Lower leg skin (tissue), 4 donors: ENCODE data around the gene ISCA1. TPM values are rescaled to one million over a fixed set of nuclear protein-coding genes. Genes with fewer than 3 reads are reported as not detected.

Experiments
- DNase-seq, 2 donors: peaks; one replicate each; pipeline ENCODE4 v3.0.0-alpha.2; 2019; ENCODE audit warnings: low spot score in 2 of 2
- H3K4me3 ChIP-seq: fragments of 200-600 bp; sonication (generic); 2 replicates; pipeline ENCODE4 v1.5.1; 2017; ENCODE audit warnings: mild to moderate bottlenecking, low read depth; ENCODE audit not compliant: poor library complexity, severe bottlenecking
- CTCF ChIP-seq, 3 donors: fragments of 450-650 bp; IDR thresholded peaks; one replicate each; pipeline ENCODE4 v1.5.1; 2016; ENCODE audit warnings: antibody characterized with exemption in 3 of 3, mild to moderate bottlenecking in 3 of 3, moderate library complexity in 2 of 3
- POLR2A ChIP-seq, 2 donors: fragments of 450-650 bp; IDR thresholded peaks; one replicate each; pipeline ENCODE4 v1.6.1; 2016 to 2017; ENCODE audit warnings: antibody characterized with exemption in 2 of 2, mild to moderate bottlenecking in 1 of 2, moderate library complexity in 1 of 2
- WGBS, 2 donors: methylation state at CpG; one replicate each; pipeline ENCODE4 v1.1.5; 2018; 5-methylcytosine and 5-hydroxymethylcytosine counted together
- intact Hi-C: fragments of 100-400 bp; cut with DNase I; formaldehyde crosslinking; loops from one replicate; pipeline ENCODE4 v1.15.0; 2023; ENCODE audit warnings: low total_unique reads
- total RNA-seq, 4 donors: library from RNA; depleted of rRNA; stranded (reverse); fragments of >200 nt; gene quantifications; one replicate each; pipeline ENCODE4 v1.1.0, GENCODE V29; 2016

Gene ISCA1
- total RNA-seq, 4 donors from 2014 or later, result 24.1 to 36.1 (median 27.6) TPM

GRCh38 chr9:86281593-86282076 lies 703 bp downstream of the ISCA1 start:
- TF ChIP-seq CTCF (IDR thresholded peaks at IDR 0.05) (no peak), POLR2A (IDR thresholded peaks at IDR 0.05) (no peak)
- no peak for DNase-seq
- WGBS, 2 donors, result 0 to 1% methylated on average over 5 to 20 of the region's 31 CpGs
- H3K4me3 ChIP-seq, result peak overlapping the region; percentile 87
- intact Hi-C loops, result no loop called here

GRCh38 chr9:86280580-86280979 lies 1.8 kb downstream of the ISCA1 start:
- no peak overlapping the region for H3K4me3 ChIP-seq
- DNase-seq, result no peak
- intact Hi-C loops, result no loop called here
- TF ChIP-seq CTCF (IDR thresholded peaks at IDR 0.05) (no peak), POLR2A (IDR thresholded peaks at IDR 0.05) (no peak)
- 90 to 96% methylated on average over 7 of the region's 7 CpGs for WGBS, 2 donors

- intact Hi-C loops, result no loop called here
- no peak overlapping the region for H3K4me3 ChIP-seq
- WGBS, 2 donors, result 95 to 97% methylated on average over 3 of the region's 3 CpGs
- DNase-seq, result no peak
- TF ChIP-seq POLR2A (IDR thresholded peaks at IDR 0.05), result no peak
- TF ChIP-seq CTCF (IDR thresholded peaks at IDR 0.05), result no peak
These were observed 2.5 kb downstream of the ISCA1 start for GRCh38 chr9:86279839-86280238.

- no peak for DNase-seq
- 60 to 66% methylated on average over 1 of the region's 1 CpG for WGBS, 2 donors
- H3K4me3 ChIP-seq, result no peak overlapping the region
- no peak for TF ChIP-seq CTCF (IDR thresholded peaks at IDR 0.05)
- no peak for TF ChIP-seq POLR2A (IDR thresholded peaks at IDR 0.05)
- intact Hi-C loops, result no loop called here
These were observed 5.3 kb downstream of the ISCA1 start for GRCh38 chr9:86277072-86277471.

- TF ChIP-seq POLR2A (IDR thresholded peaks at IDR 0.05) (no peak), CTCF (IDR thresholded peaks at IDR 0.05) (no peak)
- no peak overlapping the region for H3K4me3 ChIP-seq
- DNase-seq, result no peak
- WGBS, 2 donors, result 89% methylated on average over 3 of the region's 3 CpGs
- intact Hi-C loops, result no loop called here
These were observed 6.4 kb downstream of the ISCA1 start for GRCh38 chr9:86275962-86276361.
